GM12864 (cell line): Measurements from ENCODE around the gene CDCP1.

Source experiments
- DNase-seq: peaks from one replicate; pipeline ENCODE4 v3.0.0-alpha.2; 2011; ENCODE audit warnings: low read depth
- H3K4me3 ChIP-seq: 2 replicates; pipeline ENCODE4 v1.5.1; 2011; ENCODE audit warnings: mild to moderate bottlenecking, low read depth, low read length, control low read depth
- TF ChIP-seq, protein P1 (sequence below): IDR thresholded peaks from 2 replicates; pipeline ENCODE4 v1.5.1; 2011; ENCODE audit warnings: low read depth, mild to moderate bottlenecking, moderate library complexity, low read length, control low read depth, inconsistent platforms; ENCODE audit errors: missing control alignments

Gene CDCP1

GRCh38 chr3:45186871-45187270, 40.7 kb upstream of the CDCP1 start:
- no peak overlapping the region for H3K4me3 ChIP-seq
- TF ChIP-seq, protein P1, sequence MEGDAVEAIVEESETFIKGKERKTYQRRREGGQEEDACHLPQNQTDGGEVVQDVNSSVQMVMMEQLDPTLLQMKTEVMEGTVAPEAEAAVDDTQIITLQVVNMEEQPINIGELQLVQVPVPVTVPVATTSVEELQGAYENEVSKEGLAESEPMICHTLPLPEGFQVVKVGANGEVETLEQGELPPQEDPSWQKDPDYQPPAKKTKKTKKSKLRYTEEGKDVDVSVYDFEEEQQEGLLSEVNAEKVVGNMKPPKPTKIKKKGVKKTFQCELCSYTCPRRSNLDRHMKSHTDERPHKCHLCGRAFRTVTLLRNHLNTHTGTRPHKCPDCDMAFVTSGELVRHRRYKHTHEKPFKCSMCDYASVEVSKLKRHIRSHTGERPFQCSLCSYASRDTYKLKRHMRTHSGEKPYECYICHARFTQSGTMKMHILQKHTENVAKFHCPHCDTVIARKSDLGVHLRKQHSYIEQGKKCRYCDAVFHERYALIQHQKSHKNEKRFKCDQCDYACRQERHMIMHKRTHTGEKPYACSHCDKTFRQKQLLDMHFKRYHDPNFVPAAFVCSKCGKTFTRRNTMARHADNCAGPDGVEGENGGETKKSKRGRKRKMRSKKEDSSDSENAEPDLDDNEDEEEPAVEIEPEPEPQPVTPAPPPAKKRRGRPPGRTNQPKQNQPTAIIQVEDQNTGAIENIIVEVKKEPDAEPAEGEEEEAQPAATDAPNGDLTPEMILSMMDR = no peak
- DNase-seq = no peak

- TF ChIP-seq, protein P1 = no peak
- DNase-seq = no peak
- H3K4me3 ChIP-seq = no peak overlapping the region
Measured at GRCh38 chr3:45185461-45185860, 39.3 kb upstream of the CDCP1 start.

DNA sequence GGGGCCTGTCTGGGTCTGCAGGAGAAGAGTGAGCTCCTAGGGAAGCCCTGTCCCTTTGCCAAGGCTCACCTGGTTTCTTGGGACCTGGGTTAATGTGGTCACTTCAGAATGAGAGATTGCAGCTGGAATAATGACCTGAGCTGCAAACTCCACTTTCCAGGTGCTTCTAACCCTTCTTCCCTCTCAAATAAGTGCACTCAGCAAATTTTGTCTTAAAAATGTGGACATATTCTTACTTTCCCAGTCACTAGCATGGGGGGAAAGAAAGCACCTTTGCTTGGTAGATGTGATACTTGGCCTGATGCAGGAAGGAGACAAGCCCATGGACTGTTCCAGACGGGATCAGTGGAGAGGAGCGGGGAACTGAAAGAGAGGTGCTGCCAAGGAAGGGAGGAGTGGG, 38.9 kb upstream of the CDCP1 start:
- no peak overlapping the region for H3K4me3 ChIP-seq
- TF ChIP-seq, protein P1 = no peak
- no peak for DNase-seq

DNA sequence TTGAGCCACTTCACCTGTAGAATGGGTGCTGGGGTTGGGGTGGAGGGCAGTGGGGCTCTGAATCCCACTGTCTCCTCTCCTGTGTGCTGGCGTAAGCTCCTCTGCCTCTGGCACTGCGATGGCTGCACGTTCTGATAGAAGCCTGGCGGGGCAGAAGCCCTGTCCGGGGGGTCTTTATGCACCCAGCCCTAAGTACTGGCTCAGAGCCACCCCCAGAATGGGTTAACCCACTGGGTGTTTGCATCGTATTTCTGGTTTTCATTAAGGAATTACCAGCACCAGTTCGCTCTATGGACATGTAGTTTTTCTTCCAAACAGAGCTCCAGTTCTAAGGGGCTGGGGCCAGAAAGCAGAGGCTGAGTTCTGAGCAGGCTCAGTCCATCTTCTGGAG, 37.7 kb upstream of the CDCP1 start:
- TF ChIP-seq, protein P1 = no peak
- no peak overlapping the region for H3K4me3 ChIP-seq
- no peak for DNase-seq

- DNase-seq = no peak
- TF ChIP-seq, protein P1 = no peak
Measured at GRCh38 chr3:45182915-45183871, 37.0 kb upstream of the CDCP1 start.

GRCh38 chr3:45181496-45181895, 35.3 kb upstream of the CDCP1 start:
- no peak for DNase-seq

More at GRCh38 chr3:45182915-45183871, 37.0 kb upstream of the CDCP1 start:
- H3K4me3 ChIP-seq = no peak overlapping the region

More at GRCh38 chr3:45181496-45181895, 35.3 kb upstream of the CDCP1 start:
- TF ChIP-seq, protein P1 = no peak
- no peak overlapping the region for H3K4me3 ChIP-seq
